K562 (cell line): ENCODE data around the gene ZNF557. TPM values are rescaled to one million over a fixed set of nuclear protein-coding genes. Genes with fewer than 3 reads are reported as not detected.
A peak's percentile ranks its signal among the peaks of the same experiment; 100 is the strongest.

Experiments used
- ARID2 ChIP-seq: fragments of 450-650 bp; IDR thresholded peaks from 2 replicates; pipeline ENCODE4 v1.6.1; 2017; ENCODE audit warnings: antibody characterized with exemption, mild to moderate bottlenecking
- ATF1 ChIP-seq, 2 experiments: fragments of 450-650 bp in 1 of 2; IDR thresholded peaks; 2 replicates each; pipeline ENCODE4 v1.6.1; 2016; ENCODE audit warnings: missing compliant biosample characterization in 1 of 2, missing genetic modification characterization in 1 of 2
- CXXC5 ChIP-seq: fragments of 250-450 bp; sonication (Bioruptor Pico); IDR thresholded peaks from 2 replicates; pipeline ENCODE4 v1.8.0; 2022; ENCODE audit warnings: inconsistent platforms, mild to moderate bottlenecking, moderate library complexity
- EHMT2 ChIP-seq: fragments of 450-650 bp; IDR thresholded peaks from 2 replicates; pipeline ENCODE4 v1.6.1; 2018; ENCODE audit warnings: antibody characterized with exemption
- GABPA ChIP-seq: fragments of 200-800 bp; sonication (Bioruptor generic); conservative IDR thresholded peaks from 2 replicates; pipeline ENCODE4 v1.6.1; 2016; ENCODE audit warnings: low read depth, missing genetic modification characterization, missing compliant biosample characterization
- ILF3 ChIP-seq: fragments of 450-650 bp; IDR thresholded peaks from 2 replicates; pipeline ENCODE4 v1.6.1; 2018; ENCODE audit warnings: antibody characterized with exemption, mild to moderate bottlenecking, moderate library complexity, borderline replicate concordance
- POLR2G ChIP-seq: fragments of 200-400 bp; formaldehyde crosslinking; IDR thresholded peaks from 2 replicates; pipeline ENCODE4 v1.6.1; 2017; ENCODE audit warnings: low read depth, mild to moderate bottlenecking, antibody characterized with exemption, low read length, moderate library complexity
- SAFB ChIP-seq: fragments of 200-400 bp; formaldehyde crosslinking; IDR thresholded peaks from 2 replicates; pipeline ENCODE4 v1.6.1; 2017; ENCODE audit warnings: low read depth, low read length, borderline replicate concordance
- TARDBP ChIP-seq: fragments of 450-650 bp; IDR thresholded peaks from 2 replicates; pipeline ENCODE4 v1.6.1; 2016
- WHSC1 ChIP-seq: IDR thresholded peaks from one replicate; pipeline ENCODE4 v1.6.1; 2012; ENCODE audit warnings: low read length, control low read depth, inconsistent platforms
- ZBTB11 ChIP-seq, 3 experiments: fragments of 200-800 bp in 1 of 3; fragments of 250-450 bp in 1 of 3; fragments of 450-650 bp in 1 of 3; sonication (Bioruptor Pico) in 1 of 3; sonication (Bioruptor generic) in 1 of 3; formaldehyde crosslinking in 1 of 3; IDR thresholded peaks; 2 replicates each; pipeline versions ENCODE4 v1.6.1 to v1.8.0; 2016 to 2022; ENCODE audit warnings: mild to moderate bottlenecking in 2 of 3, missing genetic modification characterization in 2 of 3, missing compliant biosample characterization in 1 of 3, moderate library complexity in 1 of 3
- ZBTB26 ChIP-seq: fragments of 450-650 bp; formaldehyde crosslinking; IDR thresholded peaks from 2 replicates; pipeline ENCODE4 v1.4.0; 2022; ENCODE audit warnings: missing genetic modification characterization
- ZKSCAN1 ChIP-seq: fragments of 150-350 bp; IDR thresholded peaks from 2 replicates; pipeline ENCODE4 v1.6.1; 2016; ENCODE audit warnings: low read depth, low read length
- ZNF316 ChIP-seq: fragments of 450-650 bp; IDR thresholded peaks from 2 replicates; pipeline ENCODE4 v1.6.1; 2016
- polyA plus RNA-seq, 8 experiments: library from polyadenylated mRNA; depleted of rRNA in 4 of 8; stranded (reverse) in 5 of 8; unstranded in 3 of 8; fragments of >200 nt; fragmentation: Nextera tagmentation in 2 of 8; fragmentation: Illumina TruSeq in 1 of 8; extraction: Ambion mirVana in 2 of 8; extraction: Trizol in 1 of 8; gene quantifications; 2 replicates each; pipeline versions ENCODE4 v1.2.1 to v1.2.3, GENCODE V29; 2011 to 2014; ENCODE audit warnings: inconsistent platforms in 1 of 8, missing spikeins in 1 of 8
- total RNA-seq, 7 experiments: library from RNA; depleted of rRNA in 6 of 7; stranded (reverse); fragments of >200 nt in 6 of 7; fragmentation: Illumina TruSeq in 2 of 7; extraction: Trizol in 2 of 7; gene quantifications; 2 replicates each; pipeline versions ENCODE4 v1.2.1 to v1.2.3, GENCODE V29; 2011 to 2021; ENCODE audit warnings: low replicate concordance in 1 of 7

ZNF557 gene
- total and polyA plus RNA-seq, 9 of the 15 experiments (the other 6 are each of a cell fraction or from before 2014, with no cell fraction given), result 2.2 to 6.6 (median 4.4) TPM

GRCh38 chr19:7098701-7099596 is 29.4 kb downstream of the ZNF557 start (continued):
- TF ChIP-seq WHSC1 (no peak), ZBTB26 (CRISPR knock-in tag) (no peak), GABPA (tag) (peak; percentile 76), POLR2G (peak; percentile 92), SAFB (no peak), ILF3 (no peak), EHMT2 (peak; percentile 81), ARID2 (0 out of 2 replicates have a peak, but pooled peaks have one; percentile 41), ATF1 (CRISPR knock-in tag; IDR thresholded peaks at IDR 0.05) (no peak), ATF1 (tag; IDR thresholded peaks at IDR 0.05) (no peak), ZNF316 (no peak), ZKSCAN1 (no peak), ZBTB11 (CRISPR knock-in tag; IDR thresholded peaks at IDR 0.05) (peak in 1 of 3 experiments; percentile 51; a peak in 2 of 6 replicates), CXXC5 (CRISPR knock-in tag) (0 out of 2 replicates have a peak, but pooled peaks have one; percentile 40), TARDBP (no peak)
